Measurements from ENCODE around the gene GPR55. TPM values are rescaled to one million over a fixed set of nuclear protein-coding genes. Genes with fewer than 3 reads are reported as not detected.
"Not testable (repeated sequence)": the region's sequence is repeated elsewhere in the genome, so short reads cannot be mapped to it uniquely, and the experiment has no call there.

Gene GPR55
- total RNA-seq, 1 donor from 2014 or later: 0.23 TPM

DNA sequence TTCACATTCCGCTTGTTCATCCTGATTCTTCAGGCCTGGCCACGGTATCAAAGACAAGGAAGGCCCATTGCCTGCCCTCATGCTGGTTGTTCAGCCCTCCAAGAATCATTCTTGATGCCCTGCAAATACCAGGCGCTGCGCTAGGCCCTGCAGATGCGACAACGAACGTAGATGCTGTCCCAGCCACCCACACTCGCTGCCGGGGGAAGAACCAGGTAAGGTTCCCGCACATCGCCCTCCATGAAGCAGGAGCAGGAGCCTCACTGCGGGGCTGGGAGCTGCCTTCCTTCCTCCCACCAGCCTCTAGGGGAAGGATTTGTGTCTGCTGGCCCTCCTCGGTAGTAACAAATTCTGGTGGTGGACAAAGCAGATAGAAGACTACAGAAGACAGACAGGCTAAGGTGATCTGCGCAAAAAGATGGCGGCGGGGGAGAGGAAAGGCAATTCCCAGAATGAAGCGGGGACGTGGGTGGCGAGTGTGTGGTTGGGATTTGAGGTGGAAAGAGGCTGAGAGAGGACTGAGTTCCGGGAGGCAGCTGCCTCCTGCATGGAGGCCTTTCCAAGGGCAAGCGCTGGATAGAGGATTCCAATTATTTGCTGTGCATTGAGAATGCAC lies 19.8 kb upstream of the GPR55 start:
- peaks cover 28% of the 10 kb centered on the region for H3K27me3 Mint-ChIP-seq
- DNase-seq: no peak
- H3K4me1 Mint-ChIP-seq: peaks cover 10% of the 10 kb centered on the region
- H3K27ac Mint-ChIP-seq: no peak overlapping the region
- H3K36me3 Mint-ChIP-seq (ENCODE audit: low read depth): no peaks in the 10 kb centered on the region
- no peak overlapping the region for H3K4me3 Mint-ChIP-seq
- H3K9me3 Mint-ChIP-seq: no peaks in the 10 kb centered on the region
- intact Hi-C loops (cut with micrococcal nuclease): loop anchor here (1.0 to 5.0 kb wide), 3 partner anchors 14 to 37 kb away; no protein-coding TSS in a partner anchor

DNA sequence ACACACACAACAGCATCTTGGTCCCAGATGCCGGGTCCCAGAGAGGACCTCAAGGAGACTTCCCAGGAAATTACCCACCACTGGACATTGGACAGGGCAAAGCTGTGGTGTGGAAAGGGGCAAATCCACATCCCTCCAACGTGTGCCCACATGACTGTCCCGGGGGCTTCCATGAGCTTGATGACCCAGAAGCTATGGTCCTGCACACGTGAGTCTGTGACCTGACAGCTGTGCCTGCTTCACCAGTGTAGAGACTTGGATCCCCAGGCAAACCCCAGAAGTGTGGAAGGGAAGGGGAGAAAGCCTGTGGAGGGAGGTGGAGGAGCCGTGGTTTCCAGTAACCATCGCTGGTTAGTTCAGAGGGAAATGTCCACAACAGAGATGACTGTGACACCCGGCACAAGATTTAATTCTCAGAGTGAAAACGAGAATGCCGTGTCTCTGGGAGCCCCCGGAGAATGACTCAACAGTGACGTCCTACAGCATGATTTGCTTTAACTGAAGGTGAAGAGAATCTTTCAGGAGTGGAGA lies 19.1 kb upstream of the GPR55 start:
- no peaks in the 10 kb centered on the region for H3K36me3 Mint-ChIP-seq (ENCODE audit: low read depth)
- H3K9me3 Mint-ChIP-seq: no peaks in the 10 kb centered on the region
- peaks cover 10% of the 10 kb centered on the region for H3K4me1 Mint-ChIP-seq
- peaks cover 30% of the 10 kb centered on the region for H3K27me3 Mint-ChIP-seq
- intact Hi-C loops (cut with micrococcal nuclease): loop anchor here (1.0 to 2.0 kb wide), 2 partner anchors 15 to 18 kb away; no protein-coding TSS in a partner anchor
- no peak overlapping the region for H3K4me3 Mint-ChIP-seq
- H3K27ac Mint-ChIP-seq: no peak overlapping the region
- DNase-seq: peak; percentile 66

GRCh38 chr2:230942920-230943896 lies 18.2 kb upstream of the GPR55 start:
- Mint-ChIP-seq H3K9me3 (no peaks in the 10 kb centered on the region), H3K4me1 (peaks cover 10% of the 10 kb centered on the region), H3K4me3 (peak overlapping the region; percentile 9), H3K36me3 (ENCODE audit: low read depth) (no peaks in the 10 kb centered on the region), H3K27ac (peak overlapping the region; percentile 22), H3K27me3 (peaks cover 30% of the 10 kb centered on the region)
- peak; percentile 65 for DNase-seq
- intact Hi-C loops (cut with micrococcal nuclease): loop anchor here (2.0 kb wide), 1 partner anchor 38 kb away; no protein-coding TSS in a partner anchor

GRCh38 chr2:230942371-230942770 lies 17.3 kb upstream of the GPR55 start:
- Mint-ChIP-seq H3K27me3 (peaks cover 31% of the 10 kb centered on the region), H3K4me3 (no peak overlapping the region), H3K36me3 (ENCODE audit: low read depth) (no peaks in the 10 kb centered on the region), H3K9me3 (no peaks in the 10 kb centered on the region), H3K27ac (no peak overlapping the region), H3K4me1 (peaks cover 10% of the 10 kb centered on the region)
- intact Hi-C loops (cut with micrococcal nuclease): loop anchor here (2.0 kb wide), 1 partner anchor 38 kb away; no protein-coding TSS in a partner anchor
- no peak for DNase-seq

DNA sequence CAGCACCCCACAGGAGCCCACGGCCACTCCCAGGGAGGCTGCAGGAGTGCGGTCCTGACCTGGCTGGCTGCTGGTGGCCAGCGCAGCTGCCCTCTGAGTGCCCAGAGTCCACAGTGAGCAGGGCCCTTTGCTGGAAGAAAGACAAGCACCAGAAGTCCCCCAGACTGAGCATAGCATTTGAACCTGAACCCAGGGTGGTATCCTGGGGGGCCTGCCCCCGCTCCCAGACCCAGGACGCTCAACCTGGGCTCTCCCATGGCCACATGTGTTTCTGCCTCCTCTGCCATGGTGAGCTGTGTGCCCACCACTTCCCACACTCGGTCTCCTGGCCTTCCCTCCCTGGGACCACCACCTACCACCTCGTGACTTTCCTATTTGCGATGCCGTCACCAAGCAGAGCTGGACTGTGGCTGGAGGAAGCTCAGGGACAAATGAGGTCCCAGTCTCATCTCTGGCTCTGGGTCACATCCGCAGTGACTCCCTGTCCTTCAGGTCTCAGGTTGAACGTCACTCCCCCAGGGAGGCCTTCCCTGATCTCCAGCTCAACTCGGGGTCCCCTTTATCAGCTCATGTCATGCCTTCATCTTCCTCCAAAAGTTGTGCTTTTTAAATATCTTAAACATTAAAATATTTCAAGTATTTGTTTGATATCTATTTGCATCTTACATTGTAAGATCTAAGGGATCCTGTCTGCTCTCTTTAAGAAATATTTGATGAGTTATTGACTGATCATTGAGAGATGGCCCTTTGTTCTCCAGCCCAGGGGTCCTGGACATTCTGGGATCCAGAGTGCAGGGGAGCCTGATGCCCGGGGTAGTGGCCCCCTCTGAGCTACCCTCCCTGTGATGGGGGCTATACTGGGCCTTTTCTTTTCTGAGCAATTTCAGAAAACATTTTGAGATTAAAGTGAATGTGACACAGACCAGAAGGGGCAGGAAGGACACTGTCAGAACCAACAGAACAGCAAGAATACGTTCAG lies 16.4 kb upstream of the GPR55 start:
- no peaks in the 10 kb centered on the region for H3K36me3 Mint-ChIP-seq (ENCODE audit: low read depth)
- intact Hi-C loops (cut with micrococcal nuclease): loop anchor here (2.0 kb wide), 1 partner anchor 37 kb away; no protein-coding TSS in a partner anchor
- no peak overlapping the region for H3K27ac Mint-ChIP-seq
- DNase-seq: no peak
- no peak overlapping the region for H3K4me3 Mint-ChIP-seq
- peaks cover 31% of the 10 kb centered on the region for H3K27me3 Mint-ChIP-seq
- peaks cover 10% of the 10 kb centered on the region for H3K4me1 Mint-ChIP-seq
- no peaks in the 10 kb centered on the region for H3K9me3 Mint-ChIP-seq

DNA sequence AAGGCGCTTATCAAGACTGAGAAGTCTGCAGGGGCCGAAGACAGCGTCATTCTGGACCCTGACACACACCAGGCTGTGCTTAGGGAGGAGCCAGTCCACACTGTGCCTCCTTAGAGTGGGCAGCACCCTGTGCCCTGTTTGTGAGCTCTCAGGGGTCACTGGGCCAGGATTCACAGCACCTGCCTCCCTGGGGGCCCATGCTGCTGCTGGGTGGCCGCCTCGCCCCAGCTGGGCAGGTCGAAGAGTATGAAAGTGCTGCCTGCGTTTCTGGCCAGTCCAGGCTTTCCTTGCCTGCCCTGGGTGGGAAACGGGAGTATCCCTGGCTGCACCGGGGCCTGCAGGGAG lies 15.4 kb upstream of the GPR55 start:
- intact Hi-C loops (cut with micrococcal nuclease): no loop called here
- peaks cover 32% of the 10 kb centered on the region for H3K27me3 Mint-ChIP-seq
- no peaks in the 10 kb centered on the region for H3K36me3 Mint-ChIP-seq (ENCODE audit: low read depth)
- no peak overlapping the region for H3K27ac Mint-ChIP-seq
- peaks cover 6% of the 10 kb centered on the region for H3K9me3 Mint-ChIP-seq
- DNase-seq: no peak
- peaks cover 10% of the 10 kb centered on the region for H3K4me1 Mint-ChIP-seq
- no peak overlapping the region for H3K4me3 Mint-ChIP-seq

DNA sequence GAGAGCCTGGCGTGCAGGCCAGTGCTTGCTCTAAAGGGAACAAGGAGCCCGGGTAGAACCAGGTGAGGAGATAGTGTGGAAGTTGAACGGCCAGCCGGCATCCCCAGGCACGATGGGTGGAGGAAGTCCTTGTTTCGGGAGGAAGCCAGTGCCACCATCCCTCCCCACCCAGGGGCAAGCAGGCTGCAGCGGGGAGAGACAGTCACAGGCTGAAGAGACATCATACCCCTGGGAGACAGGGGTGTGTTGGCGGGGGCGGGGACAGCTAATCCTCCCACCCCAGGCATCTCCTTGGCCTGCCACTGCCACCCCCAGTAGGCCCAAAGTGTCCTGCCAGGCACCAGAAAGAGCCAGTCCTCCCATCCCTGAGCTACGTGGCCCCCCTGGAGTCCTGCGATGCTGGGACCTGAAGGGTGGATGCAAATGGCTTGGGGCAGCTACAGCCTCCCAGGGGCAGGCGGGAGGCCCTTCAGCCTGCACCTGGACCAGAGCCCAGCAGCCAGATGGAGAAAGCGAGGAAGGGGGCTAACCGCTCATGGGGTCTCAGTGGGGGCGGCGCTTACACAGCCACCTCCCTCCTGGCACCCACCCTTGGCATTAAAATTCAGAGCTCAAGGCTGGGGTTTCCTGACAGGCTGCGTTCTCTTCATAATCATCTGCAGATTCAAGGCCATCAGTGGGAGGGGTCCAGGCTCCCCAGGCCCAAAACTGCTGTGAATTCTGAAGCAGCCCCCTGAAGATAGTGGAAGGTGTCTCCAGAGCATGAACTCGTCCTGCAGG lies 14.8 kb upstream of the GPR55 start:
- no peaks in the 10 kb centered on the region for H3K36me3 Mint-ChIP-seq (ENCODE audit: low read depth)
- no peak overlapping the region for H3K27ac Mint-ChIP-seq
- intact Hi-C loops (cut with micrococcal nuclease): no loop called here

GRCh38 chr2:230939066-230939591 lies 14.1 kb upstream of the GPR55 start:
- peaks cover 9% of the 10 kb centered on the region for H3K9me3 Mint-ChIP-seq
- peaks cover 6% of the 10 kb centered on the region for H3K4me1 Mint-ChIP-seq
- intact Hi-C loops (cut with micrococcal nuclease): no loop called here
- DNase-seq: no peak
- H3K4me3 Mint-ChIP-seq: no peak overlapping the region
- no peaks in the 10 kb centered on the region for H3K36me3 Mint-ChIP-seq (ENCODE audit: low read depth)
- H3K27ac Mint-ChIP-seq: no peak overlapping the region
- peaks cover 27% of the 10 kb centered on the region for H3K27me3 Mint-ChIP-seq

More for the DNA sequence above, 14.8 kb upstream of the GPR55 start:
- peaks cover 9% of the 10 kb centered on the region for H3K9me3 Mint-ChIP-seq
- peaks cover 31% of the 10 kb centered on the region for H3K27me3 Mint-ChIP-seq
- H3K4me1 Mint-ChIP-seq: peaks cover 10% of the 10 kb centered on the region
- DNase-seq: no peak
- no peak overlapping the region for H3K4me3 Mint-ChIP-seq

DNA sequence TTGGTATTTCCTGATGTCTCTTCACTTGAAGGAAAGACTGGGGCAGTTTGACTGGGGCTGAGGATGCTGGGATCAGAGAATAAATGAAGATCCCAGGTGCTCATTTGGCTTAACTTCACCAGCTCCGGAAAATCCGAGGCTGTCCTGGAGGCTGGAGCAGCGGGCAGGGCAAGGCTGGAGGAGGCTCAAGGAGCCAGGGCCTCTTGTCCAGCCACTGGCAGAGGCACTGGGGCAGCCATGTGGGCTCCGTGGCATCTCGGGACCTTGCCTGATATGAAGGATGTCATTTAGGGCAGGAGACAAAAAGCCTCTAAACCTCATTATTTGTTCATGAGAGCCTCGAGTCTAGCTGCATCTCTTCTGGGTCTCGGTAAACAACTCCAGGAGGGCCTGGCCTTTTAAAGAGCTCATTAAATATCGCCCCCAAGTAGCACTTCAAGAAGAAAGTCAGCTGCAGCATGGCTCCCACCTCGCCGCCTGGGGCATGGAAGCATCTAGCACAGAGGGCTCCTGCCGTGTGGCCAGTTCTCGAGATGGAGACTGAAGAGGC lies 13.5 kb upstream of the GPR55 start:
- Mint-ChIP-seq H3K4me1 (peaks cover 2% of the 10 kb centered on the region), H3K9me3 (peaks cover 9% of the 10 kb centered on the region), H3K27me3 (peaks cover 22% of the 10 kb centered on the region), H3K4me3 (no peak overlapping the region), H3K27ac (no peak overlapping the region), H3K36me3 (ENCODE audit: low read depth) (no peaks in the 10 kb centered on the region)
- no peak for DNase-seq
- intact Hi-C loops (cut with micrococcal nuclease): no loop called here

- intact Hi-C loops (cut with micrococcal nuclease): no loop called here
- peaks cover 9% of the 10 kb centered on the region for H3K9me3 Mint-ChIP-seq
- H3K36me3 Mint-ChIP-seq (ENCODE audit: low read depth): no peaks in the 10 kb centered on the region
- no peak overlapping the region for H3K4me3 Mint-ChIP-seq
- peaks cover 20% of the 10 kb centered on the region for H3K27me3 Mint-ChIP-seq
- DNase-seq: no peak
- H3K27ac Mint-ChIP-seq: no peak overlapping the region
- H3K4me1 Mint-ChIP-seq: no peaks in the 10 kb centered on the region
Observed at GRCh38 chr2:230938098-230938497, 13.1 kb upstream of the GPR55 start.

DNA sequence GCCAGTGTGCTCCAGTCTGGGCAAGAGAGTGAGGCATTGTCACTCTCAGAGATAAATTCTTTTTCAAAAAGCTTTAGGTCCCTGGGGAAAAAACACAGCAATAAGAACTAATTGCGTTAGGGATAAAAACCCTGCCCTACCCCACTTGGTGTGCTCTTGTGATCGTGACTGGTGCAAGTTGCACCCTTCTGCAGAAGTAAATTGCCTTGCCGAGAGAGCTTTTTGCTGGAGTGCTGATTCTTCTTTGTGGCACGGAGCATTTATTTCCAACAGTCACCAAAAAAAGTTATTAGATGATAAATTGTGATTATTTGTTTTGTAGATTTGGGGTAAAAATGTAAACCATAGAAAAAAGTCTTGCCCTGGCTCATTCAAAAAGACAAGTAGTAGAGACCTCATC lies 12.3 kb upstream of the GPR55 start:
- no peak overlapping the region for H3K4me3 Mint-ChIP-seq
- no peak overlapping the region for H3K27ac Mint-ChIP-seq
- intact Hi-C loops (cut with micrococcal nuclease): no loop called here
- H3K27me3 Mint-ChIP-seq: peaks cover 20% of the 10 kb centered on the region
- no peak for DNase-seq
- H3K36me3 Mint-ChIP-seq (ENCODE audit: low read depth): no peaks in the 10 kb centered on the region
- H3K4me1 Mint-ChIP-seq: peaks cover 3% of the 10 kb centered on the region
- peaks cover 9% of the 10 kb centered on the region for H3K9me3 Mint-ChIP-seq

- DNase-seq; H3K4me1 Mint-ChIP-seq; intact Hi-C loops (cut with micrococcal nuclease); H3K9me3 Mint-ChIP-seq; H3K27ac Mint-ChIP-seq; H3K4me3 Mint-ChIP-seq; H3K36me3 Mint-ChIP-seq (ENCODE audit: low read depth): not testable (repeated sequence)
- peaks cover 17% of the 10 kb centered on the region for H3K27me3 Mint-ChIP-seq
Observed at GRCh38 chr2:230936243-230936642, 11.2 kb upstream of the GPR55 start.
